Activated T-helper 2 cell treated with anti-CD3 and anti-CD28 coated beads, Interferon-gamma antibody, Interleukin-2, Interleukin-4, amounts not matched to agents 10 μg/mL and 5 μg/mL and 100 μg/mL, durations not matched to agents 14 hours and 24 hours and 36 hours (primary cell): ENCODE data around the gene FAM229B. TPM values are rescaled to one million over a fixed set of nuclear protein-coding genes. Genes with fewer than 3 reads are reported as not detected.

Experiments used
- DNase-seq: peaks from one replicate; pipeline ENCODE4 v3.0.0; 2021; ENCODE audit warnings: low spot score
- H3K27ac Mint-ChIP-seq: one replicate; pipeline ENCODE4 v1.8.0; 2021; ENCODE audit warnings: mixed read lengths
- H3K27me3 Mint-ChIP-seq: one replicate; pipeline ENCODE4 v1.8.0; 2021; ENCODE audit warnings: low read depth, mixed read lengths
- H3K36me3 Mint-ChIP-seq: one replicate; pipeline ENCODE4 v1.8.0; 2021; ENCODE audit warnings: low read depth, mixed read lengths
- H3K4me1 Mint-ChIP-seq: one replicate; pipeline ENCODE4 v1.8.0; 2021; ENCODE audit warnings: low read depth, mixed read lengths
- H3K4me3 Mint-ChIP-seq: one replicate; pipeline ENCODE4 v1.8.0; 2021; ENCODE audit warnings: low read depth, mild to moderate bottlenecking, moderate library complexity, mixed read lengths
- H3K9me3 Mint-ChIP-seq: one replicate; pipeline ENCODE4 v1.8.0; 2021; ENCODE audit warnings: mixed read lengths
- intact Hi-C: fragments of 100-400 bp; cut with micrococcal nuclease; formaldehyde crosslinking; loops from one replicate; pipeline ENCODE4 v1.15.1; 2023
- total RNA-seq: library from RNA; stranded (reverse); gene quantifications from 2 replicates; pipeline ENCODE4 v1.2.3, GENCODE V29; 2022

Gene FAM229B
- total RNA-seq, 1 donor from 2014 or later = 3.1 TPM

- no peak for DNase-seq
- Mint-ChIP-seq H3K4me3 (no peak overlapping the region), H3K36me3 (no peaks in the 10 kb centered on the region), H3K27me3 (peaks cover 10% of the 10 kb centered on the region), H3K4me1 (peaks cover 20% of the 10 kb centered on the region), H3K27ac (no peak overlapping the region), H3K9me3 (no peaks in the 10 kb centered on the region)
- intact Hi-C loops = loop anchor here (5.0 kb wide), 1 partner anchor 34 kb away; no protein-coding TSS in a partner anchor
These were observed 30.6 kb downstream of the FAM229B start for GRCh38 chr6:112118034-112118433.

GRCh38 chr6:112122756-112123155, 35.4 kb downstream of the FAM229B start:
- no peaks in the 10 kb centered on the region for H3K9me3 Mint-ChIP-seq
- DNase-seq = no peak
- H3K36me3 Mint-ChIP-seq = no peaks in the 10 kb centered on the region
- intact Hi-C loops = no loop called here
- H3K27ac Mint-ChIP-seq = no peak overlapping the region
- H3K27me3 Mint-ChIP-seq = peaks cover 15% of the 10 kb centered on the region
- H3K4me3 Mint-ChIP-seq = no peak overlapping the region
- H3K4me1 Mint-ChIP-seq = peaks cover 8% of the 10 kb centered on the region

GRCh38 chr6:112123982-112124381, 36.6 kb downstream of the FAM229B start:
- Mint-ChIP-seq H3K4me1 (no peaks in the 10 kb centered on the region), H3K4me3 (no peak overlapping the region), H3K27ac (no peak overlapping the region), H3K36me3 (no peaks in the 10 kb centered on the region), H3K9me3 (no peaks in the 10 kb centered on the region), H3K27me3 (peaks cover 19% of the 10 kb centered on the region)
- DNase-seq = no peak
- intact Hi-C loops = no loop called here

GRCh38 chr6:112128208-112128607, 40.8 kb downstream of the FAM229B start:
- intact Hi-C loops = no loop called here
- DNase-seq = no peak
- Mint-ChIP-seq H3K9me3 (no peaks in the 10 kb centered on the region), H3K36me3 (no peaks in the 10 kb centered on the region), H3K27me3 (peaks cover 27% of the 10 kb centered on the region), H3K27ac (no peak overlapping the region), H3K4me1 (no peaks in the 10 kb centered on the region), H3K4me3 (no peak overlapping the region)

- H3K36me3 Mint-ChIP-seq = no peaks in the 10 kb centered on the region
- DNase-seq = no peak
- no peak overlapping the region for H3K4me3 Mint-ChIP-seq
- no peak overlapping the region for H3K27ac Mint-ChIP-seq
- intact Hi-C loops = no loop called here
- H3K9me3 Mint-ChIP-seq = no peaks in the 10 kb centered on the region
- peaks cover 28% of the 10 kb centered on the region for H3K27me3 Mint-ChIP-seq
- H3K4me1 Mint-ChIP-seq = no peaks in the 10 kb centered on the region
These were observed 43.5 kb downstream of the FAM229B start for GRCh38 chr6:112130878-112131277.

GRCh38 chr6:112139052-112139451, 51.7 kb downstream of the FAM229B start:
- Mint-ChIP-seq H3K27me3 (peaks cover 14% of the 10 kb centered on the region), H3K9me3 (no peaks in the 10 kb centered on the region), H3K4me3 (no peak overlapping the region), H3K27ac (no peak overlapping the region), H3K36me3 (no peaks in the 10 kb centered on the region), H3K4me1 (no peaks in the 10 kb centered on the region)
- DNase-seq = no peak
- intact Hi-C loops = no loop called here

GRCh38 chr6:112141707-112142106, 54.3 kb downstream of the FAM229B start:
- H3K9me3 Mint-ChIP-seq = no peaks in the 10 kb centered on the region
- peaks cover 9% of the 10 kb centered on the region for H3K27me3 Mint-ChIP-seq
- no peaks in the 10 kb centered on the region for H3K4me1 Mint-ChIP-seq
- no peaks in the 10 kb centered on the region for H3K36me3 Mint-ChIP-seq
- DNase-seq = no peak
- intact Hi-C loops = no loop called here
- no peak overlapping the region for H3K4me3 Mint-ChIP-seq
- no peak overlapping the region for H3K27ac Mint-ChIP-seq

GRCh38 chr6:112144145-112144926, 56.9 kb downstream of the FAM229B start:
- Mint-ChIP-seq H3K4me3 (no peak overlapping the region), H3K27ac (no peak overlapping the region)

GRCh38 chr6:112145080-112145573, 57.7 kb downstream of the FAM229B start:
- intact Hi-C loops = no loop called here
- Mint-ChIP-seq H3K4me3 (no peak overlapping the region), H3K36me3 (no peaks in the 10 kb centered on the region), H3K9me3 (no peaks in the 10 kb centered on the region), H3K27me3 (peaks cover 15% of the 10 kb centered on the region), H3K4me1 (no peaks in the 10 kb centered on the region), H3K27ac (no peak overlapping the region)
- DNase-seq = no peak

More at GRCh38 chr6:112144145-112144926, 56.9 kb downstream of the FAM229B start:
- no peaks in the 10 kb centered on the region for H3K36me3 Mint-ChIP-seq
- peaks cover 17% of the 10 kb centered on the region for H3K27me3 Mint-ChIP-seq
- intact Hi-C loops = no loop called here
- no peak for DNase-seq
- no peaks in the 10 kb centered on the region for H3K9me3 Mint-ChIP-seq
- H3K4me1 Mint-ChIP-seq = no peaks in the 10 kb centered on the region

GRCh38 chr6:112148103-112148502, 60.7 kb downstream of the FAM229B start:
- Mint-ChIP-seq H3K36me3 (no peaks in the 10 kb centered on the region), H3K4me3 (no peak overlapping the region), H3K27ac (no peak overlapping the region), H3K27me3 (peaks cover 23% of the 10 kb centered on the region), H3K4me1 (peaks cover 3% of the 10 kb centered on the region), H3K9me3 (no peaks in the 10 kb centered on the region)
- intact Hi-C loops = no loop called here
- DNase-seq = no peak

GRCh38 chr6:112149236-112149635, 61.8 kb downstream of the FAM229B start:
- H3K4me3 Mint-ChIP-seq = no peak overlapping the region
- DNase-seq = no peak
- H3K27me3 Mint-ChIP-seq = peaks cover 24% of the 10 kb centered on the region
- intact Hi-C loops = no loop called here
- H3K27ac Mint-ChIP-seq = no peak overlapping the region
- H3K9me3 Mint-ChIP-seq = no peaks in the 10 kb centered on the region
- no peaks in the 10 kb centered on the region for H3K36me3 Mint-ChIP-seq
- H3K4me1 Mint-ChIP-seq = peaks cover 8% of the 10 kb centered on the region

GRCh38 chr6:112149719-112150263, 62.4 kb downstream of the FAM229B start:
- Mint-ChIP-seq H3K4me1 (peaks cover 13% of the 10 kb centered on the region), H3K36me3 (no peaks in the 10 kb centered on the region), H3K27me3 (peaks cover 24% of the 10 kb centered on the region), H3K27ac (no peak overlapping the region), H3K4me3 (no peak overlapping the region), H3K9me3 (no peaks in the 10 kb centered on the region)
- intact Hi-C loops = loop anchor here (5.0 kb wide), 1 partner anchor 32 kb away; no protein-coding TSS in a partner anchor
- no peak for DNase-seq

- no peaks in the 10 kb centered on the region for H3K36me3 Mint-ChIP-seq
- peaks cover 24% of the 10 kb centered on the region for H3K27me3 Mint-ChIP-seq
- H3K27ac Mint-ChIP-seq = no peak overlapping the region
- intact Hi-C loops = loop anchor here (5.0 kb wide), 1 partner anchor 33 kb away; no protein-coding TSS in a partner anchor
- no peaks in the 10 kb centered on the region for H3K9me3 Mint-ChIP-seq
- peaks cover 15% of the 10 kb centered on the region for H3K4me1 Mint-ChIP-seq
- DNase-seq = no peak
- H3K4me3 Mint-ChIP-seq = no peak overlapping the region
These were observed 63.0 kb downstream of the FAM229B start for GRCh38 chr6:112150363-112150762.
